Immature natural killer cell (primary cell): Measurements from ENCODE around the gene CETP. TPM values are rescaled to one million over a fixed set of nuclear protein-coding genes. Genes with fewer than 3 reads are reported as not detected.

Source experiments
- polyA plus RNA-seq, 3 donors: library from polyadenylated mRNA; unstranded; fragments of 300-500 nt; fragmentation: Illumina TruSeq; gene quantifications; one replicate each; pipeline ENCODE4 v1.2.3, GENCODE V29; 2021

Gene CETP
- polyA plus RNA-seq, 3 donors from 2014 or later = 0.22 TPM; not detected in 2

Other genes starting within 250 kb of the CETP start
- 10 to 100 TPM; 57.1 to 91.4 (median 68.3) TPM for gene NUP93, start 231.8 kb upstream of the CETP start, polyA plus RNA-seq
- under 1 TPM in 1 of 3 donors, not detected in 2; 0.51 TPM for gene SLC12A3, start 96.7 kb upstream of the CETP start, polyA plus RNA-seq
- gene HERPUD1, start 29.8 kb upstream of the CETP start, polyA plus RNA-seq = 100 to 1,000 TPM in 2 of 3 donors, 10 to 100 TPM in 1; 89.0 to 157 (median 120) TPM
- gene NLRC5, start 27.6 kb downstream of the CETP start, polyA plus RNA-seq = 100 to 1,000 TPM in 1 of 3 donors, 10 to 100 TPM in 2; 18.2 to 151 (median 32.8) TPM
- 10 to 100 TPM in 1 of 3 donors, 1 to 10 TPM in 2; 2.4 to 10.8 (median 5.8) TPM for gene CPNE2, start 130.6 kb downstream of the CETP start, polyA plus RNA-seq
- 10 to 100 TPM; 79.0 to 91.7 (median 88.9) TPM for gene PSME3IP1, start 224.1 kb downstream of the CETP start, polyA plus RNA-seq
- gene RSPRY1, start 224.4 kb downstream of the CETP start, polyA plus RNA-seq = 10 to 100 TPM; 22.5 to 31.8 (median 24.7) TPM